Measurements from ENCODE around the gene PLD2.
"Not testable (repeated sequence)": the region's sequence is repeated elsewhere in the genome, so short reads cannot be mapped to it uniquely, and the experiment has no call there.

PLD2 gene

DNA sequence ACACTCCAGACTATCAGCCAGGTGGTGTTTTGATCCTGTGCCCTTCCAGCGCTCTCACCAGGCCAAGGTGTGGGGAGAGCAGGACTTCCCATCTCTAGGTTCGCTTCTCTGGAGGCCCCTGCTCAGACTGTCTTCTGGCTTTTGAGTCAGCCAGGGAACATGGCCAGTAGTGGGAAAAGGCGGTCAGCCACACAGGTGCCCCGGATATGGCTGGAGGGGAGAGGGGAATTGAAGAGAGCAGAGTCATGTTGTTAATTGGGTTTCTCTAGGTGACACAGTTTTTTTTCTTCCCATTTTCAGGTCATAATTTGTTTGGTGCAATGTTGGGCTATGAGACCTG lies 27.7 kb downstream of the PLD2 start:
- peak; percentile 56 for DNase-seq

DNA sequence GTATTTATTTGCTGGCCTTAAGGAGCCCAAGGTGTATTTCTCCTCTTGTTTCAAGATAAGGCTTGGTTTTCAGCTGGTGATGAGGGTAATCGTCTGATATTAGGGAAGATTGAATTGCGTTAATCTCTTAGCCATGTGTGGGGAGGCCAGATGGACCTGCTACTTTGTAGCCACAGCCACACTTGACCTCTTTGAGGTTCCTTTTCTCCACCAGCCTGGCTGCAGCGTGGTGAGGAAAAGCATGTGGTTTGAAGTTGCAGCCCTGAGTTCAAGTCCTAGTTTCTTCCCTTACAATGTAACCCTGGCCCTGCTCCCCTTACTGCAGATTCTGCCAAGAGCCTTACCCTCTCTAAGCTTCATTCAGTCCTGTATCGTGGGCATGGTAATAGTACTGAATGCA lies 29.3 kb downstream of the PLD2 start:
- no peak for DNase-seq

DNA sequence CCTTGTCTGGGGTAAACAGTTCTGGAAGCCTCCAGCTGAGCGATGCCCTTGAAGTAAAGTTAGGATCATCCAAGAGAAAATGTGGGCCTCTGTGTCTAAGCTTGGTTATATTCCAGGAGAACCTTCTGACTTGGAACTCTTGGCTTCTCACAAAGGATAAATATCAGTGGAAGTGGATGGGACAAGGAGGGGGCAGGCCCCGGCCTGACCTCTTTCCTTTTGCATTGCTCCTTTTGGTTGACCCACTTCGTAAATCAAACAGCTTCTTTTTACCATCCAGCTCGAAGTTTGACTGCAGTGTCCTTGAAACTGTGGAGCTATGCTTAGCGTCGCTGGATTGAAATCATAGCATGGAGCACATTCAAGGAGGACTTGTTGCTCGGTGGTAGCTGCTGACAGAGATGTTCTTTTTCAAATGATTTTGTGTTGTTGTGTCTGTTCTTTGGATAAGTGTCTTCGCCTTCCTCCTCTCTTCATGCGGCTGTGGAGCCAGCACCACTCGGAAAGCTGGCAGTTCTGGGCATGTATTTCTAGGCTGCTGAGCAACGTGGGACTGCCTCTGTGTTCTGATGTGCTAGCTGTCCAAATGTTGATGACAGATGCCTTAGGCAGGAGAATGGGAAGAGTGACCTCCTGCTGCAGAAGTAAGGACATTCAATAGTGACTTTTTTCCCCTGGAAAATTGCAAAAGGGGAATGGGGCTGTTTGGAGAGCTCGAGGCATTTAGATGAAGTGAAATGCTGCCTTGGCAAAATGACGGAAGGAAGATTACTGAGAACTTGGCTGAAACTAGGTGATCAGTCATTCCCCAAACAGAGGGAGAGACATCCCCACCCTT lies 30.7 kb downstream of the PLD2 start:
- no peak for DNase-seq

DNA sequence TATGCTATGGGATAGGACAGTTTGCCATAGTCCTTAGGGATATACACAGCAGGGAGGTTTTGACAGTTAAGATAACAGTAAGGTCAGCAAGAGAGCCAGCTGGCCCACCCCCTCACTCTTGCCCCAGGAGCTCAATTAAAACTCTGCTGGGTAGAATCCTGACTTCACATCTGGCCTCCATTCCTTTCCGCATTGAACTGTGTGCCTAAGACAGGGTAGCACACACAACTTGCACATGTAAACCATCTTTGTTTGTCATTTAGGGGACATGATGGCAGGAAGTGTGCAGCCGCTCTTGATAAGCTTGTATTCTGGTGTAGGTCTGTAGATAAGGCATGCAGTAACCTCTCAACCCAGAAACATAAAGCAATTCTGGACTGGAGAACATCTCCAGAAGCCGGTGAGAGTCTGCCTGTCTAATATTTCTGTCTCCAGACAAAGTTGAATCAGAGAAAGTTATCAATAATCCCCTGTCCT lies 31.4 kb downstream of the PLD2 start:
- DNase-seq, result no peak

DNA sequence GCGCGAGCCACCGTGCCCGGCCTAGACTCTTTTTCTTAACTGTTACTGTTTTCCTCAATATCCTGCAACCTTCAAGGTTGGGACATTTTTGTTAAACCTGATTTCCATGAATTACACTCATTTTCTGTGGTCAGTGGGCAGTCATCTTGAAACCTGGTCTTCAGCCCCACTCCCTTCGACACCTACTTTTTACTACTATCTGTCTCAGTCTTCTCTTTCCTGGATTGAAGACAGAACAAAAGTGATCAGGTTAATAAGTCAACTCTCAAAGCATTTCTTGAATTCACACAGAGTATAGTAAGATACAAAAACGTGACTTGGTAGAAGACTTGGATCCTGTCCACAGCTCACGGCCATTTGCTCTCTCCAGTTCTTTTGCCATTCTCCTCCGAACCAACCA lies 32.3 kb downstream of the PLD2 start:
- no peak for DNase-seq

DNA sequence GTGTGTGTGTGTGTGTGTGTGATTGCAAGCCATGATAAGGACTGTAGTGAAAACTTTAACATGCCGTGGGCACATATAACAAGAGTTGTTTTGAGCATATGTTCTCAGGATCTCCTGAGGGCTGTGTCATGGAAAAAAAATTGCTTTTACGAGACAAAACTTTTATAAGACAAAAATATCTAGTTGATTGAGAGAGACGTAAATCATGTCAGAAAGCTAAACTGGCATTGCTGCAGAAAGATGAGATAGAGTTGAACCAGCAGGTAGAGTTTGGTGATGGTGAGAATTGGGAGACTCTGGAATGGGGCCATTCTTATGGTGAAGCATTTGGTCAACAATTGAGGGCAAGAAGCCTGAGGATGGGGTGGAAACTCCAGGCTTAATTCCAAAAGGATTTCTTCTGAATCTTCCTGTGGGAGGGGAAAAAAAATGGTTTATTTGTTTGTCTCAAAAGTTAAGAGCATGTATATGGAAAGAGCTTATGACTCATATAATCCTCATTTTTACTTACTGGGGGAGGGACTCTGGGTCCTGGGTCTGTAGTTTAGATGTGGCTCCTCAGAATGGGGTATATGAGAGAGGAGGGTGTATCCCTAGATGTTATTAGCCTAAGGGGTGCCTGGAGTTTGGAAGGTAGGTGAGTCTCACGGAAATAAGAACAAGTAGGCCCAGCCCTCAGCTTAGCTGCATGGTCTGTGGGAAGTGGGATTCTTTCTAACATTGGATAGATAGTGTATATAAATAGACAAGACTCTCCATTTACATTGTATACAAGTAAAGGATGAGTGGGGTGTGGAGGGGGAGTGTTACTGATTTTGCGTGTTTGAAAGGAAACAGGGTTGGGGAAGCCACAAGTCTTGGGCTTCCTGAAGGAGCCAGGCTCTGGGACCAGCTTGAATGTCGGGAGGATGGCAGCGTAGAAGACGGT lies 33.3 kb downstream of the PLD2 start:
- no peak for DNase-seq

DNA sequence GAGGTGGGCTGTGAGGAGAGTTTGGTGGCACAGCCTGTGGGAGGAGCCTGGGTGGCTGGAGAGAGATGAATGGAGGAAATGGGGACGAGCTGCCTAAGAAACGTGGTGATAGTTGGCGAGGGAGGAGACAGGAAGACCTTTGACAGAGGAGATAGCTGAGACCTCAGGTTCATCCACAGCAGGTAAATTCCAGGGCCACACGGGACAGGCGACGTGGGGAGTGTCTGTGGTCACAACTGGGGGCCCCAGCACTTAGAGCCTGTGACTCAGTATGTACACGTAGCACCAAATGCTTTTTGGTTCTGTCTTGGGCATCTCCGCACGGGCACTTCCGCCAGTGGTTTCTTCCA lies 33.9 kb downstream of the PLD2 start:
- DNase-seq, result no peak

DNA sequence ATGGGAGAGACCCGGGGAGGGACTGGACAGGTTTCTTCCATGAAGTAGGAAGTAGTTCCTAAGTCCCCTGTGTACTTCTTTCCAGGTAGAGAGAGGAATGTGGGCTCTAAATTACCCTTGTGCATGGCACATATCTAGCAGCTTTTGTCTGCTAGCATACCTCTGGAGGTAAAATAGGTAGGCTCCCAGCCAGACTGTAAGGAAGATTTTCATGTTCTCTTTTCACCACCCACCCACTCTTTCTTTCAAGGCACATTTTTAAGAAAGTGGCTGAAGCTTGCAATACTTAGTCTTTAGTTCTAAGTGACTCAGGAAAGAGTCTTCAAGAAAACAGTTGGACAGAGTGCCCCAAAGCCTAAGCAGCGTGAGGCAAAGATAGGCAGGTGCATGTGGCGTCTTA lies 35.4 kb downstream of the PLD2 start:
- DNase-seq, result no peak

DNA sequence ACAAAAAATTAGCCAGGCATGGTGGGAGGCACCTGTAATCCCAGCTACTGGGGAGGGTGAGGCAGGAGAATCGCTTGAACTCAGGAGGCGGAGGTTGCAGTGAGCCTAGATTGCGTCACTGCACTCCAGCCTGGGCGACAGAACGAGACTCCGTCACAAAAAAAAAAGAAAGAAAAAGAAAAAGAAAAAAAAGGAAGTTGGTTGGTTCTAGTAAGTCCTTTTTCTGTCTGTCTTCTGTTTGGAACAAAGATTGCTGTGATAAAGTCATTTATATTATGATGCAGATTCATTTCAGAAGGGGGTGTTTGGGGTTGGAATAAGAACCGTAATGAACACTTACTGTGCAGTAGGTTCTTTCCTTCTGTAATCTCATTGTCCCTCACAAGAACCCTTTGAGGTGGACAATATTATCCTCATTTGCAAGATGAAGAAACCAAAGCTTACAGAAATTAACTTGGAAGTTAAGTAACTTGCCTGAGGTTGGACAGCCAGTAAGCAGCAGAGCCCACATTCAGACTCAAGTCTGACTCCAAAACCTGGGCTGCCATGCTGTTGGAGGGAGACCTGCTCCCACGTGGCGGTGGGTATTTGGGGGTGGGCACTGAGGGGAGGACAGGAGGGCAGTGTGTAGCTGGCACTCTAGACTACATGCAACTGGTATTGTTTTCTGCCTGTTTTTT lies 36.5 kb downstream of the PLD2 start:
- DNase-seq, result no peak

DNA sequence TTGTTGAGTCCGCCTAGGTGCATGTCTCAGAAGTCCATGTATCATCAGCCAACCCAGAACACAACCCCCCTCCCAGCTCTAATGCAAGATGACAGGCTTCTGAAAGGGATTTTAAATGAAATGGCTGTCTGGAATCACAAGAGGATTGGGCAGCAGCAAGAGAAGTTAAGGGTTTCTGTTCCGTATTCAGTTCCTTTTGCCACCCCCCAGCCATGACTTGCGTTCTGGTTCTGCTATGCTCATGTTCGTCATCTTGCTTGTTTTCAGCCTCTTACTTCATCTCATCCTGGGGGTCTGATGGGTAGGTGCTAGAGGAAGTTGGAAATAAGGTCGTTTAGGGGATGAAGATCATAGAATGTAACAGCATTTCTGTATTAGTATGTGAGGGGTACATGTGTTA lies 38.2 kb downstream of the PLD2 start:
- no peak for DNase-seq

DNA sequence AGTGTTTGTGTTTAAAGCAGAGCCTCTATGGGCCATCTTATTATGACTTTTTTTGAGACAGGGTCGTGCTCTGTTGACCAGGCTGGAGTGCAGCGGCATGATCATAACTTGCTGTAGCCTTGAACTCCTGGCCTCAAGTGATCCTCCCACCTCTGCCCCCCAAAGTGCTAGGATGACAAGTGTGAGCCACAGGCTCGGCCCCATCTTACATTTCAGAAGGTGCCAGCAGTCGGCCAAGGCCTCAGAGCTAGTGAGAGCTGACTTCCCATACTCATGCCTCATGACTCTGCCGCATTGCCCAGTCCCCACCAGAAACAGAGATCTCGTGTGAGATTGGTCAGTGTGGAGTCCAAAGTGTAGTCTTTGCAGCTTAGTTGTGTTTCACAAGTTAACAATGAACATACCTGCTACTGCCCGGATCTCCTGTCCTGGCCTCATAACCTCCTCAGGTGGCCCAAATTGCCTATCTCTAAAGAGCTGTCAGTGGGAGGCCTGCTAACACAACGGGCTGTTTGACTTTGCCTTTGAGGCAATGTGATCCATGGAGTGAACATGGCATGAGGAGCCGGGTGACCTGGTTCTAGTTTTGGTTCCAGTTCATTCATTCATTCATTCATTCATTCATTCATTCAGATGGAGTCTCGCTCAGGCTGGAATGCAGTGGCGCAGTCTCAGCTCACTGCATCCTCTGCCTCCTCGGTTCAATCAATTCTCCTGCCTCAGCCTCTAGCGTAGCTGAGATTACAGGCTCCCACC lies 39.9 kb downstream of the PLD2 start:
- no peak for DNase-seq

DNA sequence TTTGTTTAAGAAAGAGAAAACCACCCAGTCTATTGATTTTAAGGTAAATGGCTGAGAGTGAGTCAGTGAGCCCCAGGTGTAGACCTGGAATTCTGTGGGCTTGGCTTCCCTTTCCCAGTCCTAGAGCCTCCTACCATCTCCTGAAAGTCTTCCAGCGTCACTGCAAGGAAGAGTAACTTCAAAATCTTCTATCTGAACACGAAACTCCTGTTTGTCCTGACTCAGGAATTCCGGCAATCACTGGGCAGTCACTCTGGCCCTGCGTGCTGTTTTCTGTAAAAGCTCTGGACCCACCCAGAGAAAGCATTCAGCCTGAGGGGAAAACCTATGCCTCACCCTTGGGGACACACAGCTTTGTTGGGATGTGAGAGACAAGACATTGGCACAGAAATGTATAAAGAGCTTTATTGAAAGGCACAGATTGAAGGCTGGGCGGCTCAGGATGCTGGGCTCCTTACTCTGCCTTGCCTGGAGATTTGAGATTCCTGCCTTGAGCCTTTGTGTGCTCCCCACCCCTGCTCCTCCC lies 42.1 kb downstream of the PLD2 start:
- DNase-seq, result no peak

DNA sequence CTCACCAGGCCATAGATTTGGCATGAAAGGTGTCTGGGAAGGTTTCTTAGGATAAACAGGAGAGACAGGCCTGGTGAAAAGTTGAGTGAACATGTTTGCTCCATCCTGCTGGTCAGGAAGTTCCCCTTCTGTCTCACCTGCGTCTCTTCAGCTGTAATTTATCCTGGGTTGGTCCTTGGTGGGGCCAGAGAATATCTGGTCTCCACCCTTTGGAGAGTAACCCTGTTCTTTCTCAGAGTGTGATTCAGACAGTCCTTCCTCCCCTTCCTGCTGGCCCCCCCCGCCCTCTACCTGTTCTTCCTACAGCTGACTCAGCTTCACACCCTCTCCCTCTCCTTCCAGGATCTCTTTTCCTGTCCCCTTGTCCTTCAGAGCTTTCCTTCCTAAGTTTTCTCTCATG lies 43.3 kb downstream of the PLD2 start:
- DNase-seq, result no peak

DNA sequence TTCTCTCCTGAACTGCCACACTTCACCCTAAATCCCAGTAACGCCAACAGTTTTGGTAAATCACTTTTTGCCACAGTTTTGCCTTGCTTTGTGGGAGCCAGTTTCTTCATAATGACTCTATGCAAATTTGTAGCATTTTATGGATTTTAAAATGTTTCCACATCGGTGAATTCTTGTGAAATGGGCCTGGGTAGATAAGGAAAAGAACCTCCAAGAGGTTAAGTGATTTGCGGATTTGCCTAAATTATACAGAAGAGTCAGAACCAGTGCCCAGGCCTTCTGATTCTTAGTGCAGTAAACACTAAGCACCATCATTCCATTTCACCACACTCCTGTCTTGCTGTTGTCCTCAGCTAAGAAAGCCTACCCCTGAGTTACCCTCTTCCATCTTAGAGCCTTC lies 44.1 kb downstream of the PLD2 start:
- DNase-seq, result no peak

DNA sequence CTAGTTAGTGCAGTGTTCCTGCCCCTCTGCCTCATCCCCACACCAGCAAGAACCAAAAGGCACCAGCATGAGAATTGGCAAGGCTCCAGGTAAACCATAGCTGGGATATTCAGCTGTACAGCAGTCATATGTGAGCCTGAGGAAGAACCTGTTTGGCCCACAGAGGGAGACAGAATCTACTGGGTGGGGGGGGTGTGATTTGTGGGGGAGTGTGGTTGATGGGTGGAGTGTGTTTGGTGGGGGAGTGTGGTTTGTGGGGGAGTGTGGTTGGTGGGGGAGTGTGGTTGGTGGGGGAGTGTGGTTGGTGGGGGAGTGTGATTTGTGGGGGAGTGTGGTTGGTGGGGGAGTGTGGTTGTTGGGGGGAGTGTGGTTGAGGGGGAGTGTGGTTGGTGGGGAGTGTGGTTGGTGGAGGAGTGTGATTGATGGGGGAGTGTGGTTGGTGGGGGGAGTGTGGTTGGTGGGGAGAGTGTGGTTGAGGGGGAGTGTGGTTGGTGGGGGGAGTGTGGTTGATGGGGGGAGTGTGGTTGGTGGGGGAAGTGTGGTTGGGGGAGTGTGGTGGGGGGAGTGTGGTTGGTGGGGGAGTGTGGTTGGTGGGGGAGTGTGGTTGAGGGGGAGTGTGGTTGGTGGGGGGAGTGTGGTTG lies 45.7 kb downstream of the PLD2 start:
- peak; percentile 18 for DNase-seq

DNA sequence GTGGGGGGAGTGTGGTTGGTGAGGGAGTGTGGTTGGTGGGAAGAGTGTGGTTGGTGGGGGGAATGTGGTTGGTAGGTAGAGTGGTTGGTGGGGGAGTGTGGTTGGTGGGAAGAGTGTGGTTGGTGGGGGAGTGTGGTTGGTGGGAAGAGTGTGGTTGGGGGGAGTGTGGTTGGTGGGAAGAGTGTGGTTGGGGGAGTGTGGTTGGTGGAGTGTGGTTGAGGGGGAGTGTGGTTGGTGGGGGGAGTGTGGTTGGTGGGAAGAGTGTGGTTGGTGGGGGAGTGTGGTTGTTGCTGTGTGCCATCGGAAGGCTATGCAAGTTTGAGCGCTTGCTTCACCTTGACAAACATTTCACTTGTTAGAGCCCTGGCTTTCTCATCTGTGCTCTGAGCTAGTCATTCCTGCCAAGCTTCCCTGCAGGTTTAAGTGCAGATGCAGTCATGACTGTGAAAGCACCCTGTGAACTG lies 46.3 kb downstream of the PLD2 start:
- no peak for DNase-seq

DNA sequence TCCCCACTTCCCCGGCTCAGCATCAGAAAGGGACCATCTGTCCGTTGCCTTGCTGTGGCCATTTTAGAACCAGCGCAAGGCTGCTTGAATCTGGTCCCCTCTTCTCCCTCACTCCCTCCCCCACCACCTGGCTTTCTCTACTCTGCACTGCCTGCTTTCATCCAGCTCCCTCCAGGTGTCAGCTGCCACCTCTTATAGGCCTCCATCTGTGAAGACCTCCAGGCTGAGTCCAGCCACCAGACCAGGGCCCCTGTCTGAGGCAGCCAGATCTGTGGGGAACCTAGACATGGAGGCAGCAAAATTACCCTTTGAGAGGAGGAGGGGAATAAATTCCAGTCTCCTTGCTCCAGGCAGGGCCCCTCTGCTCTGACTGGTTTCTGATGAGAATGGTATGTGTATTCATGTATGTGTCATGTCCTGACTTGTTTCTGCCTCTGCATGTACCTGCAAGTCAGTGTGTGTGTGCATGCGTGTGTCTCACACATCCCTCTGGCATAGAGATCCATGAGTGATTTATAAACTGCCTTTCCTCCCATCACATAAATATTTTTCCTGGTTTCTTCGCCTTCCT lies 47.2 kb downstream of the PLD2 start:
- DNase-seq, result no peak

DNA sequence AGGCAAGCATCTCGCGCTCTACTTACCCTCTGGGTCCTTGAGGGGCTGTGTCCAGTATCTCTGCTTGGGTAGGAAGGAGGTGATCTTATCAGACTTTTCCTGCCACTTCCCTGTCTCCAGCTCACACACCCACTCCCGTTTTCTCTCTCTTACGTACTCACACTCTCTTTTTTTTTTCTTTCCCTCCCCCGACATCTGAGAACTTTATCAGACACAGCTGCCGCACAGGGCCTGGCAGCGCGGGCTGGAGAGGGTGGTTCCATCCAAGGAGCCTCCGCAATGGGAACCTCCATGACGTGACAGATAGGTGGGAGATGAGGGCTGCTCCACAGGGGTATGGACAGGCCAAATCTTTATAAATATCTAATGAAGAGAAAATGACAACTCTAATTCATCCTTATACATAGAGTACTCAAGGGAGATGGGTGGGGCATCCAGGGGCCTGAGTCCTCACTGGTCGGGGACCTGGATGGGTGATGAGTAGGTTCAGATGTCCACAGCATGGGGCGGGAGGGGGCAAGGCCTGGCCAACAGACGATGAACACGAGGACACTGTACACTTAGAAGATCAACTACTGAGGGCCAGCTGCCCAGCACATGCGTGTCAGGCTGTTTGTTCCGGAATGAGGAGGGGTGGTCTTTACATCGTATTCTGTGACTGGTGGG lies 49.5 kb downstream of the PLD2 start:
- no peak for DNase-seq

DNA sequence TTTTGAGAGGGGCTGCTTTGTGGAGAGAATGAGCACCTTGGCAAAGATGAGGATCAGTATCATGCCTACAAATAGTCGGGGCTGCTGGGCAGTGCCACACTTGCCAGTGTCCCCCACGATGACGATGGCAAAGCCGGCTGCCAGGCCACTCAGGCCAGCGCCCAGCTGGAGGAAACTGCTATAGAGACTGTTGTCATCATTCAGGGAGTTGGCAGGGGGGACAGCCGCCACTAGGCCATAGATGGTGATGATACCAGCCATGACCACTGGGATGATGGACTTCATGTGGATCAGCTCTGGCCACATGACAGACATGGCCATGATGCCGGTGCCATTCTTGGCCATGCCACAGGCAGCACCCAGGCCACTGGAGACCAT lies 50.0 kb downstream of the PLD2 start:
- no peak for DNase-seq

DNA sequence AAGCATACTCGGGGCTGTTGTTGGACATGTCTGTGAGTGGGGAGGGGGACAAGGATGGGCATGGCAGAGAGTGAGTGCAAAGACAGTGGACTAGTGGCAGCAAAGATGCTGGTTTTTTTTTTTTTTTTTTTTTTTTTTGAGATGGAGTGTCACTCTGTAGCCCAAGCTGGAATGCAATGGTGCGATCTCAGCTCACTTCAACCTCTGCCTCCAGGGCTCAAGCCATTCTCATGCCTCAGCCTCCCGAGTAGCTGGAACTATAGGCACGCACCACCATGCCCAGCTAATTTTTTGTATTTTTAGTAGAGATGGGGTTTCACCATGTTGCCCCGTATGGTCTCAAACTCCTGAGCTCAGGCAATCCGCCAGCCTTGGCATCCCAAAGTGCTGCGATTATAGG lies 50.4 kb downstream of the PLD2 start:
- DNase-seq, result not testable (repeated sequence)
